Measurements from ENCODE around the gene ILDR1.

- TF ChIP-seq, protein P1, sequence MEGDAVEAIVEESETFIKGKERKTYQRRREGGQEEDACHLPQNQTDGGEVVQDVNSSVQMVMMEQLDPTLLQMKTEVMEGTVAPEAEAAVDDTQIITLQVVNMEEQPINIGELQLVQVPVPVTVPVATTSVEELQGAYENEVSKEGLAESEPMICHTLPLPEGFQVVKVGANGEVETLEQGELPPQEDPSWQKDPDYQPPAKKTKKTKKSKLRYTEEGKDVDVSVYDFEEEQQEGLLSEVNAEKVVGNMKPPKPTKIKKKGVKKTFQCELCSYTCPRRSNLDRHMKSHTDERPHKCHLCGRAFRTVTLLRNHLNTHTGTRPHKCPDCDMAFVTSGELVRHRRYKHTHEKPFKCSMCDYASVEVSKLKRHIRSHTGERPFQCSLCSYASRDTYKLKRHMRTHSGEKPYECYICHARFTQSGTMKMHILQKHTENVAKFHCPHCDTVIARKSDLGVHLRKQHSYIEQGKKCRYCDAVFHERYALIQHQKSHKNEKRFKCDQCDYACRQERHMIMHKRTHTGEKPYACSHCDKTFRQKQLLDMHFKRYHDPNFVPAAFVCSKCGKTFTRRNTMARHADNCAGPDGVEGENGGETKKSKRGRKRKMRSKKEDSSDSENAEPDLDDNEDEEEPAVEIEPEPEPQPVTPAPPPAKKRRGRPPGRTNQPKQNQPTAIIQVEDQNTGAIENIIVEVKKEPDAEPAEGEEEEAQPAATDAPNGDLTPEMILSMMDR (IDR thresholded peaks at IDR 0.05; ENCODE audit: low read depth, low read length, poor library complexity, severe bottlenecking): no peak
- TF ChIP-seq EZH2phosphoT487 (IDR thresholded peaks at IDR 0.05; ENCODE audit: borderline replicate concordance, low read length): no peak
These were observed 35.6 kb upstream of the ILDR1 start for GRCh38 chr3:122057671-122058070.

Data from DOHH2 (cell line).